Subcutaneous adipose tissue (tissue), 4 donors: ENCODE results near the gene EVI5L. TPM values are rescaled to one million over a fixed set of nuclear protein-coding genes. Genes with fewer than 3 reads are reported as not detected.

Source experiments
- total RNA-seq, 4 donors: library from RNA; depleted of rRNA; stranded (reverse); fragments of >200 nt; gene quantifications; one replicate each; pipeline ENCODE4 v1.1.0, GENCODE V29; 2016
- TF ChIP-seq, protein P1 (sequence below): fragments of 450-650 bp; IDR thresholded peaks from one replicate; pipeline ENCODE4 v1.5.1; 2016; ENCODE audit warnings: low read depth, mild to moderate bottlenecking, control low read depth, antibody characterized with exemption, moderate library complexity

EVI5L gene
- total RNA-seq, 4 donors from 2014 or later, result 6.3 to 12.1 (median 9.9) TPM

DNA sequence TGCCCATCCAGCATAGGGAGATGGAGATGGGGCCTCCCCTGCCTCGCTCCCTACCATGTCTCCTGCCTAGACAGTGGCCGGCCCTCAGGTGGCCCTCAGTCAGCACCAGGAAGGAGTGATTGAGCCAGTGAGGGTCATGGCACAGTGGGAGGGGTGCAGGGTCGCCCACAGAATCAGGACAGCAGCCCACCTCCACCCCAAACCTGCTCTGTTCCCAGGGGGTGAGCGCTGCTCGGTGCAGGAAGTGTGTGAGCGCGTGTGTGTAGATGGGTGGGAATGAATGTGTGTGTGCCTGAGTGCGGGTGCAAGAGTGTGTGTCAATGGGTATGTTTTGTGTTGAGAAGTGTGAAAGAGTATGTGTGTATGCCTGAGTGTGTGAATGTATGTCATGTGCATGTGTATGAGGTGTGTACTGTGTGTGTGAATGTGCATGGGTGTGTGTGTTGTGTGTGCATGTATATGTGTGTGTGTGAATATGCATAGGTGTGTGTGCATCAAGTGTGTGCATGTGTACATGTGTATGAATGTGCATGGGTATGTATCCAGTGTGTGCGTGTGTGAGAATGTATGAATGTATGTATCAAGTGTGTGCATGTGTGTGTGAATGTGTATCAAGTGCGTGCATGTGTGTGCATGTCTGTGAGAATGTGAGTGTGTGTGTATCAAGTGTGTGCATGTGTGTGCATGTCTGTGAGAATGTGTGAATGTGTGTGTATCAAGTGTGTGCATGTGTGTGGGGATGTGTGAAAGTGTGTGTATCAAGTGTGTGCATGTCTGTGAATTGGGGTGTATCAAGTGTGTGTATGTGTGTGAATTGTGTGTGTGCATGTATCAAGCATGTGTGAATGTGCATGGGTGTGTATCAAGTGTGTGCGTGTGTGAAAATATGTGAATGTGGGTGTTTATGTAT is 12.0 kb downstream of the EVI5L start:
- TF ChIP-seq, protein P1, sequence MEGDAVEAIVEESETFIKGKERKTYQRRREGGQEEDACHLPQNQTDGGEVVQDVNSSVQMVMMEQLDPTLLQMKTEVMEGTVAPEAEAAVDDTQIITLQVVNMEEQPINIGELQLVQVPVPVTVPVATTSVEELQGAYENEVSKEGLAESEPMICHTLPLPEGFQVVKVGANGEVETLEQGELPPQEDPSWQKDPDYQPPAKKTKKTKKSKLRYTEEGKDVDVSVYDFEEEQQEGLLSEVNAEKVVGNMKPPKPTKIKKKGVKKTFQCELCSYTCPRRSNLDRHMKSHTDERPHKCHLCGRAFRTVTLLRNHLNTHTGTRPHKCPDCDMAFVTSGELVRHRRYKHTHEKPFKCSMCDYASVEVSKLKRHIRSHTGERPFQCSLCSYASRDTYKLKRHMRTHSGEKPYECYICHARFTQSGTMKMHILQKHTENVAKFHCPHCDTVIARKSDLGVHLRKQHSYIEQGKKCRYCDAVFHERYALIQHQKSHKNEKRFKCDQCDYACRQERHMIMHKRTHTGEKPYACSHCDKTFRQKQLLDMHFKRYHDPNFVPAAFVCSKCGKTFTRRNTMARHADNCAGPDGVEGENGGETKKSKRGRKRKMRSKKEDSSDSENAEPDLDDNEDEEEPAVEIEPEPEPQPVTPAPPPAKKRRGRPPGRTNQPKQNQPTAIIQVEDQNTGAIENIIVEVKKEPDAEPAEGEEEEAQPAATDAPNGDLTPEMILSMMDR, result no peak

DNA sequence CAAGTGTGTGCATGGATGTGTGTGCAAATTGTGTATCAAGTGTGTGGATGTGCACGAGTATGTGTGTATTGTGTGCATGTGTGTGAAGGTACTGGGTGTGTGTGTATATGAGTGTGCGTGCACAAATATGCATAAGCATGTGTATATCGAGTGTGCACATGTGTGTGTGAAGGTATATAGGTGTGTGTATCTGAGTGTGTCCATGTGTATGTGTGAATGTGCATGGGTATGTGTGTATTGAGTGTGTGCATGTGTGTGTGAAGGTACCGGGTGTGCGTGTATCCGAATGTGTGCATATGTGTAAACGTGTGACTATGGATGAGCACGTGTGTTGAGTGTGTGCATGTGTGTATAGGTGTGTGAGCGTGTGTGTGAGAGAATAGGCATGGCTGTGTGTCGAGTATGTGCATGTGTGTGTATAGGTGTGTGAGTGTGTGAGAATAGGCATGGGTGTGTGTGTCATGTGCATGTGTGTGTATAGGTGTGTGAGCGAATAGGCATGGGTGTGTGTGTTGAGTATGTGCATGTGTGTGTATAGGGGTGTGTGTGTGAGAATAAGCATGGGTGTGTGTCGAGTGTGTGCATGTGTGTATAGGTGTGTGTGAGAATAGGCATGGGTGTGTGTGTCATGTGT is 12.8 kb downstream of the EVI5L start:
- TF ChIP-seq, protein P1, result no peak

DNA sequence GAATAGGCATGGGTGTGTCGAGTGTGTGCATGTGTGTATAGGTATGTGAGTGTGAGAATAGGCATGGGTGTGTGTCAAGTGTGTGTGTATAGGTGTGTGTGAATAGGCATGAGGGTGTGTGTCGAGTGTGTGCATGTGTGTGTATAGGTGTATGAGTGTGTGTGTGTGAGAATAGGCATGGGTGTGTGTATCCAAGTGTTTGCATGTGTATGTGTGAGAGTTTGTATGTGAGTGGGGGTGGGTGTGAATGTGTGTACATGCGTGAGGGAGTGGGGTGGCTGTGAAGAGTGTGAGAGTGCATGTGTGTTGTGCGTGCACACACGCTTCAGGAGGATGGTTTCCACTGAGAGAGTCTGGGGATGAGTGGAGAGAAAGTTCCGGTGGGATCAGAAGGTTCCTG is 13.5 kb downstream of the EVI5L start:
- TF ChIP-seq, protein P1, result no peak

DNA sequence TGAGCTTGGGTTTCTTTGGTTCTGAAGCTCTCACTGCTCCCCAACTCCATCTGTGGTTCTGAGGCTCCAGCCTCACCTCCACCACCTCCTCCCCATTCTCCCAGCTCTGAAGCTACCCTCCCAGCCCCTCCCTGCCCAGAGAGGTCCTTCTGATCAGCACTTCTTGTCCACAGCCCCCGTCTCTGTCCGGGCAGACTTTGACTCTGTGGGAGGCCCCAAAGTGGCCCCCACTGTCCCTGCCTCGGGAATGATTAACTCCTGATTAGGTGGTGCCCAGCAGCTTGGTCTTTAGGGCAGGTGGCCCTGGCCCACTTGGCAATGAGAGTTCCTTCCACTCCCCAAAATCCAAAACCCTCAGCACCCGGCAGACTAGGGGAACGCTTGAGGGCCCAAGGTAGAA is 14.4 kb downstream of the EVI5L start:
- TF ChIP-seq, protein P1, result no peak

DNA sequence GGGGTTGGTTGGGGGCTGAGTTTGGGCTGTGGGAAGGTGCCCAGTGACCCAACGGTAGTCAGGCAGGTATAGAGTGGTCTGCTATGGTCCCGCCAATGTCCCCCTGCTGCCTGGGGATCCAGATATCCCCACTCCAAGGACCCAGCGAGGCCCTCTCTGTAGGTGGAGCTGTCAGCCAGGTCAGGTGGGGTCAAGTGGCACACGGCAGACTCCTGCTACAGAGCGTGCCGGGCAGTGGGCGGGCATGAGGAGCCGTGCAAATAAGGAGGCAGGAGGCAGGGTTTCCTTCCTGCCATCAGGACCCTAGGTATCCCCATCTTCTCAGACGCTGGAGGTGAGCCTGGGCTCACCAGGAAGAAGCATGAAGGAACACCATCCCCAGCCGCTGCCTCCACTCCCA is 14.9 kb downstream of the EVI5L start:
- TF ChIP-seq, protein P1, result no peak

DNA sequence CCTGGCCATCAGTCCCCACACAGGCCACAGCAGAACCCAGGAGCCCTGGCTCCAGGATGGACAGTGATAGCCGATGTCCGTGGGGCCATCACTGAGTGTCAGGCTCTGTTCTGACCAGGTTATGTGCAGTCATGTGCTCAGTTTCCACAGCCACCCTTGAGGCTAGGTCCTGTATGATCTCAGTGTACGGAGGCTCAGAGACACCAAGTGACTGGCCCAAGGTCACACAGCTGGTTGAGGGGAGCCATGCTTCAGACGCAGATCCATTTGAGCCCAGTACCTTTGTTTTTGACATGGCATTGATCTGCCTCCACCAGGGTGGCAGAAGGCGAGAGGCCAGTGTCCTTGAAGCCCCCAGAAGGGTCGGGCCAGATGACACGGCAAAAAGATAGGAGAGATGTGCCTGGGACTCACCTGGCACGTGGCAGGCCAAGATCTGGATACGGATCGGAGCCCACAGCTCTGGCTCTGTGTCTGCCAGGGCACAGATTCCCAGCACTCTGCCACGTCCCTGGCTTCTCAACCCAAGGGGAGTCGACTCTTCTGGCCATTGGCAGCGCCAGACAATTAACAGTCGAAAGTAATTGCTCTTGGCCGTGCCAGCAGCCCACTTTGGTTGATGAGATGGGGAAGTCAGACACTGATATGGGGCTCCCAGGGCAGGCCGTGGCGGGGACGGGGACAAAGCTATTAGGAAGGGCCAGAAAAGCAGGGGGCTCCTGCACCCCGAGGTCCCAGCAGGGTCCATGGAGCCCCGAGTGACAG is 15.6 kb downstream of the EVI5L start:
- TF ChIP-seq, protein P1, result no peak
